GM19467 (cell line): ENCODE data around the gene KIRREL3.
A peak's percentile ranks its signal among the peaks of the same experiment; 100 is the strongest.

Source experiments
- ATAC-seq: cut with Tn5 transposase; IDR thresholded peaks from one replicate; pipeline ENCODE4 v1.9.1; 2021; ENCODE audit warnings: mild to moderate bottlenecking, moderate library complexity; ENCODE audit not compliant: unreplicated experiment

The KIRREL3 gene

GRCh38 chr11:126612671-126613070 lies 387.9 kb downstream of the KIRREL3 start:
- no peak for ATAC-seq

GRCh38 chr11:126611438-126611837 lies 389.1 kb downstream of the KIRREL3 start:
- ATAC-seq = no peak

GRCh38 chr11:126608658-126609057 lies 391.9 kb downstream of the KIRREL3 start:
- ATAC-seq = no peak

GRCh38 chr11:126607776-126608541 lies 392.6 kb downstream of the KIRREL3 start:
- no peak for ATAC-seq

GRCh38 chr11:126607374-126607773 lies 393.2 kb downstream of the KIRREL3 start:
- peak; percentile 59 for ATAC-seq

GRCh38 chr11:126606484-126606883 lies 394.1 kb downstream of the KIRREL3 start:
- ATAC-seq = no peak

GRCh38 chr11:126604461-126604860 lies 396.1 kb downstream of the KIRREL3 start:
- ATAC-seq = no peak

GRCh38 chr11:126603486-126603885 lies 397.1 kb downstream of the KIRREL3 start:
- no peak for ATAC-seq

- no peak for ATAC-seq
Observed at GRCh38 chr11:126602993-126603392, 397.6 kb downstream of the KIRREL3 start.

GRCh38 chr11:126602349-126602940 lies 398.1 kb downstream of the KIRREL3 start:
- ATAC-seq = no peak

- no peak for ATAC-seq
Observed at GRCh38 chr11:126601550-126602215, 398.9 kb downstream of the KIRREL3 start.

GRCh38 chr11:126601136-126601535 lies 399.4 kb downstream of the KIRREL3 start:
- no peak for ATAC-seq

- ATAC-seq = no peak
Observed at GRCh38 chr11:126599217-126599897, 401.2 kb downstream of the KIRREL3 start.

GRCh38 chr11:126598344-126599216 lies 402.0 kb downstream of the KIRREL3 start:
- no peak for ATAC-seq

GRCh38 chr11:126597041-126597440 lies 403.5 kb downstream of the KIRREL3 start:
- ATAC-seq = no peak

- no peak for ATAC-seq
Observed at GRCh38 chr11:126596474-126596873, 404.1 kb downstream of the KIRREL3 start.

GRCh38 chr11:126595560-126595959 lies 405.0 kb downstream of the KIRREL3 start:
- ATAC-seq = no peak

- ATAC-seq = no peak
Observed at GRCh38 chr11:126594921-126595367, 405.6 kb downstream of the KIRREL3 start.

- ATAC-seq = no peak
Observed at GRCh38 chr11:126592496-126593410, 407.8 kb downstream of the KIRREL3 start.
